Transverse colon (tissue), 4 donors: Measurements from ENCODE around the gene MACROH2A1. TPM values are rescaled to one million over a fixed set of nuclear protein-coding genes. Genes with fewer than 3 reads are reported as not detected.

ENCODE experiments used
- DNase-seq: peaks from one replicate; pipeline ENCODE4 v3.0.0-alpha.2; 2019
- H3K27ac ChIP-seq, 4 donors: fragments of 200-600 bp; sonication (generic); 2 replicates each; pipeline ENCODE4 v1.5.1; 2016 to 2018; ENCODE audit warnings: inconsistent platforms in 4 of 4
- H3K27me3 ChIP-seq: fragments of 200-600 bp; sonication (generic); 2 replicates; pipeline ENCODE4 v1.5.1; 2017; ENCODE audit warnings: inconsistent platforms
- H3K36me3 ChIP-seq, 4 donors: fragments of 200-600 bp; sonication (generic); 2 replicates each; pipeline ENCODE4 v1.5.1; 2017 to 2019; ENCODE audit warnings: inconsistent platforms in 4 of 4
- H3K4me1 ChIP-seq, 4 donors: fragments of 200-600 bp; sonication (generic); 2 replicates each; pipeline ENCODE4 v1.5.1; 2017 to 2020; ENCODE audit warnings: inconsistent platforms in 4 of 4
- H3K4me3 ChIP-seq, 4 donors: fragments of 200-600 bp; sonication (generic); 1 replicate in 1 of 4; 2 replicates in 3 of 4; pipeline versions ENCODE4 v1.5.1 to v1.6.1; 2017 to 2019; ENCODE audit warnings: inconsistent platforms in 4 of 4
- H3K9me3 ChIP-seq, 2 donors: fragments of 200-600 bp; sonication (generic); 2 replicates each; pipeline ENCODE4 v1.5.1; 2017 to 2019; ENCODE audit warnings: inconsistent platforms in 2 of 2
- CTCF ChIP-seq, 5 experiments: fragments of 200-600 bp in 3 of 5; fragments of 450-650 bp in 2 of 5; sonication (generic) in 3 of 5; IDR thresholded peaks; 1 replicate in 2 of 5; 2 replicates in 3 of 5; pipeline ENCODE4 v1.5.1; 2016 to 2017; ENCODE audit warnings: antibody characterized with exemption in 5 of 5, inconsistent platforms in 3 of 5, mild to moderate bottlenecking in 2 of 5, moderate library complexity in 1 of 5
- EP300 ChIP-seq: sonication (generic); formaldehyde crosslinking; IDR thresholded peaks from one replicate; pipeline ENCODE4 v1.6.1; 2017; ENCODE audit warnings: antibody characterized with exemption, low read depth
- POLR2A ChIP-seq: fragments of 450-650 bp; IDR thresholded peaks from one replicate; pipeline ENCODE4 v1.6.1; 2016; ENCODE audit warnings: antibody characterized with exemption, mild to moderate bottlenecking, moderate library complexity
- POLR2AphosphoS5 ChIP-seq, 3 donors: sonication (generic); formaldehyde crosslinking; IDR thresholded peaks; one replicate each; pipeline ENCODE4 v1.6.1; 2016; ENCODE audit warnings: antibody characterized with exemption in 3 of 3
- WGBS, 2 donors: methylation state at CpG; one replicate each; pipeline ENCODE4 v1.1.5; 2018; ENCODE audit warnings: low coverage in 1 of 2; 5-methylcytosine and 5-hydroxymethylcytosine counted together
- in situ Hi-C, 4 donors: fragments of 200-750 bp; cut with MboI; loops; one replicate each; pipeline versions ENCODE4 v1.15.0 to v1.15.1; 2017; ENCODE audit warnings: low sequenced_read_pairs in 3 of 4, low pct_ligation_motif_present in 1 of 4, low pct_unique_long_range_greater_than_20kb in 1 of 4
- intact Hi-C: fragments of 100-400 bp; cut with DNase I; formaldehyde crosslinking; loops from one replicate; pipeline ENCODE4 v1.15.1; 2023; ENCODE audit warnings: low total_unique reads
- total RNA-seq, 4 donors: library from RNA; depleted of rRNA; stranded (reverse); fragments of >200 nt; gene quantifications; one replicate each; pipeline ENCODE4 v1.1.0, GENCODE V29; 2016

The MACROH2A1 gene
- total RNA-seq, 4 donors from 2014 or later: 190 to 348 (median 314) TPM

- in situ Hi-C loops: no loop called here
- Histone ChIP-seq H3K4me1 (peaks cover 0 to 22% (median 3%) of the 10 kb centered on the region in 4 donors), H3K27me3 (peaks cover 3% of the 10 kb centered on the region), H3K36me3 (no peaks in the 10 kb centered on the region), H3K4me3 (no peak overlapping the region), H3K9me3 (no peaks in the 10 kb centered on the region), H3K27ac (peak overlapping the region; percentile 10 to 37 (median 28))
- TF ChIP-seq POLR2AphosphoS5 (IDR thresholded peaks at IDR 0.05) (peak in 2 of 3 donors; percentile 21 to 40), EP300 (no peak), POLR2A (no peak), CTCF (IDR thresholded peaks at IDR 0.05) (peak in 1 of 5 experiments; percentile 8)
- WGBS, 2 donors: 43% methylated on average over 13 of the region's 13 CpGs; no CpG with 5 or more reads in 1 of the 2 donors
- intact Hi-C loops: no loop called here
- peak; percentile 67 for DNase-seq
Measured at GRCh38 chr5:135437796-135438560, 38.9 kb upstream of the MACROH2A1 start.

- in situ Hi-C loops (no loop called here), intact Hi-C loops (no loop called here)
- 74 to 100% methylated on average over 1 to 7 of the region's 7 CpGs for WGBS, 2 donors
- Histone ChIP-seq H3K27me3 (peaks cover 3% of the 10 kb centered on the region), H3K36me3 (no peaks in the 10 kb centered on the region), H3K27ac (peak overlapping the region in 3 of 4 donors; percentile 21 to 37 (median 36)), H3K4me3 (no peak overlapping the region), H3K9me3 (no peaks in the 10 kb centered on the region), H3K4me1 (peaks cover 0 to 22% (median 3%) of the 10 kb centered on the region in 4 donors)
- no peak for TF ChIP-seq POLR2AphosphoS5 (IDR thresholded peaks at IDR 0.05)
- TF ChIP-seq EP300: no peak
- TF ChIP-seq POLR2A: no peak
- no peak for TF ChIP-seq CTCF (IDR thresholded peaks at IDR 0.05)
- DNase-seq: no peak
Measured at GRCh38 chr5:135437422-135437795, 38.4 kb upstream of the MACROH2A1 start.

GRCh38 chr5:135436951-135437418 is 38.0 kb upstream of the MACROH2A1 start:
- in situ Hi-C loops: no loop called here
- 20 to 72% methylated on average over 2 to 7 of the region's 7 CpGs for WGBS, 2 donors
- no peaks in the 10 kb centered on the region for H3K9me3 ChIP-seq
- H3K36me3 ChIP-seq: no peaks in the 10 kb centered on the region
- no peak overlapping the region for H3K4me3 ChIP-seq
- H3K4me1 ChIP-seq: peaks cover 0 to 22% (median 3%) of the 10 kb centered on the region in 4 donors
- intact Hi-C loops: no loop called here
- H3K27me3 ChIP-seq: peaks cover 3% of the 10 kb centered on the region
- H3K27ac ChIP-seq: peak overlapping the region in 1 of 4 donors; percentile 36
- no peak for DNase-seq
- no peak for TF ChIP-seq CTCF (IDR thresholded peaks at IDR 0.05)
- TF ChIP-seq POLR2A: no peak
- no peak for TF ChIP-seq POLR2AphosphoS5 (IDR thresholded peaks at IDR 0.05)
- TF ChIP-seq EP300: no peak

GRCh38 chr5:135435467-135436330 is 36.7 kb upstream of the MACROH2A1 start:
- Histone ChIP-seq H3K27ac (no peak overlapping the region), H3K27me3 (peaks cover 3% of the 10 kb centered on the region), H3K4me3 (no peak overlapping the region), H3K9me3 (no peaks in the 10 kb centered on the region), H3K4me1 (peaks cover 0 to 22% (median 3%) of the 10 kb centered on the region in 4 donors), H3K36me3 (no peaks in the 10 kb centered on the region)
- in situ Hi-C loops: no loop called here
- WGBS, 2 donors: 78 to 100% methylated on average over 2 to 9 of the region's 9 CpGs
- TF ChIP-seq POLR2A (no peak), CTCF (IDR thresholded peaks at IDR 0.05) (no peak), POLR2AphosphoS5 (IDR thresholded peaks at IDR 0.05) (no peak), EP300 (no peak)
- intact Hi-C loops: no loop called here
- DNase-seq: no peak
